HepG2 (cell line): ENCODE data around the gene NPB. TPM values are rescaled to one million over a fixed set of nuclear protein-coding genes. Genes with fewer than 3 reads are reported as not detected.

ENCODE experiments used
- ARNT ChIP-seq: fragments of 450-650 bp; IDR thresholded peaks from 2 replicates; pipeline ENCODE4 v1.6.1; 2017
- BRD4 ChIP-seq: sonication (generic); formaldehyde crosslinking; IDR thresholded peaks from 2 replicates; pipeline ENCODE4 v1.4.0; 2020; ENCODE audit warnings: missing genetic modification reagents
- CBFB ChIP-seq: sonication (generic); formaldehyde crosslinking; IDR thresholded peaks from 2 replicates; pipeline ENCODE4 v1.4.0; 2020; ENCODE audit warnings: missing genetic modification reagents
- HNRNPH1 ChIP-seq: fragments of 200-400 bp; formaldehyde crosslinking; optimal IDR thresholded peaks from 2 replicates; pipeline ENCODE3; 2017; ENCODE audit warnings: mild to moderate bottlenecking, low read depth, low read length
- HOXA9 ChIP-seq: sonication (generic); formaldehyde crosslinking; IDR thresholded peaks from 2 replicates; pipeline ENCODE4 v1.8.1; 2022; ENCODE audit warnings: missing genetic modification reagents, mild to moderate bottlenecking, moderate library complexity, borderline replicate concordance
- KMT2A ChIP-seq: sonication (generic); formaldehyde crosslinking; IDR thresholded peaks from 2 replicates; pipeline ENCODE4 v1.4.0; 2020; ENCODE audit warnings: missing genetic modification reagents
- MATR3 ChIP-seq: sonication (generic); formaldehyde crosslinking; IDR thresholded peaks from 2 replicates; pipeline ENCODE4 v1.4.0; 2020; ENCODE audit warnings: missing genetic modification reagents
- NR3C1 ChIP-seq: sonication (generic); formaldehyde crosslinking; IDR thresholded peaks from 2 replicates; pipeline ENCODE4 v1.4.0; 2020; ENCODE audit warnings: missing genetic modification reagents
- PITX1 ChIP-seq: sonication (generic); formaldehyde crosslinking; IDR thresholded peaks from 2 replicates; pipeline ENCODE4 v1.5.1; 2020; ENCODE audit warnings: mild to moderate bottlenecking, missing genetic modification reagents
- POLR2G ChIP-seq: fragments of 200-400 bp; formaldehyde crosslinking; IDR thresholded peaks from 2 replicates; pipeline ENCODE4 v1.6.1; 2018; ENCODE audit warnings: mild to moderate bottlenecking, low read depth, low read length, moderate library complexity
- REL ChIP-seq: sonication (generic); formaldehyde crosslinking; conservative IDR thresholded peaks from 2 replicates; pipeline ENCODE4 v1.8.0; 2022; ENCODE audit warnings: mild to moderate bottlenecking, missing genetic modification reagents, moderate library complexity
- RXRB ChIP-seq: IDR thresholded peaks from 2 replicates; pipeline ENCODE4 v1.6.1; 2016; ENCODE audit warnings: borderline replicate concordance, missing genetic modification reagents, missing compliant biosample characterization
- SETDB1 ChIP-seq: sonication (generic); formaldehyde crosslinking; IDR thresholded peaks from 2 replicates; pipeline ENCODE4 v1.5.1; 2020; ENCODE audit warnings: missing genetic modification reagents, mild to moderate bottlenecking, borderline replicate concordance
- SRSF1 ChIP-seq: fragments of 200-400 bp; formaldehyde crosslinking; optimal IDR thresholded peaks from 2 replicates; pipeline ENCODE3; 2017; ENCODE audit warnings: mild to moderate bottlenecking, low read depth, low read length, moderate library complexity
- SSRP1 ChIP-seq: IDR thresholded peaks from 2 replicates; pipeline ENCODE4 v1.6.1; 2016; ENCODE audit warnings: control low read depth
- ZFP82 ChIP-seq: sonication (generic); formaldehyde crosslinking; IDR thresholded peaks from 2 replicates; pipeline ENCODE4 v1.5.1; 2020; ENCODE audit warnings: mild to moderate bottlenecking, missing genetic modification reagents, borderline replicate concordance
- ZNF335 ChIP-seq: sonication (generic); formaldehyde crosslinking; IDR thresholded peaks from 2 replicates; pipeline ENCODE4 v1.4.0; 2020; ENCODE audit warnings: missing genetic modification reagents
- polyA plus RNA-seq, 8 experiments: library from polyadenylated mRNA; depleted of rRNA in 3 of 8; stranded (reverse) in 7 of 8; unstranded in 1 of 8; fragments of >200 nt; fragmentation: Illumina TruSeq in 4 of 8; extraction: Trizol in 4 of 8; gene quantifications; 2 replicates each; pipeline versions ENCODE4 v1.2.1 to v1.2.3, GENCODE V29; 2011 to 2016; ENCODE audit warnings: low read depth in 4 of 8, missing spikeins in 1 of 8, mixed read lengths in 1 of 8; ENCODE audit not compliant: insufficient read depth in 1 of 8
- total RNA-seq, 5 experiments: library from RNA; depleted of rRNA; stranded (reverse); fragments of >200 nt; fragmentation: Illumina TruSeq; extraction: Trizol; gene quantifications; 2 replicates each; pipeline ENCODE4 v1.2.3, GENCODE V29; 2016; ENCODE audit warnings: low read depth in 1 of 5
- TF ChIP-seq, protein P1 (sequence below): sonication (generic); formaldehyde crosslinking; IDR thresholded peaks from 2 replicates; pipeline ENCODE4 v1.4.0; 2020; ENCODE audit warnings: missing genetic modification reagents
- TF ChIP-seq, protein P2 (sequence below): sonication (generic); formaldehyde crosslinking; IDR thresholded peaks from 2 replicates; pipeline ENCODE4 v1.9.0; 2021; ENCODE audit warnings: missing genetic modification reagents, borderline replicate concordance
- TF ChIP-seq, protein P3 (sequence below): sonication (generic); formaldehyde crosslinking; IDR thresholded peaks from 2 replicates; pipeline ENCODE4 v1.4.0; 2020; ENCODE audit warnings: missing genetic modification reagents, low read depth, mild to moderate bottlenecking, borderline replicate concordance
- TF ChIP-seq, protein P4 (sequence below): sonication (generic); formaldehyde crosslinking; IDR thresholded peaks from 2 replicates; pipeline ENCODE4 v1.5.1; 2020; ENCODE audit warnings: mild to moderate bottlenecking, missing genetic modification reagents, moderate library complexity
- TF ChIP-seq, protein P5 (sequence below): IDR thresholded peaks from 2 replicates; pipeline ENCODE4 v1.6.1; 2016; ENCODE audit warnings: control low read depth
- TF ChIP-seq, protein P6 (sequence below): IDR thresholded peaks from 2 replicates; pipeline ENCODE4 v1.6.1; 2012; ENCODE audit warnings: low read depth, low read length, improper control_type of control experiment

NPB gene
- total and polyA plus RNA-seq, 2 of the 13 experiments (the other 11 are each of a cell fraction or from before 2014, with no cell fraction given), result 0.11 to 0.93 TPM

DNA sequence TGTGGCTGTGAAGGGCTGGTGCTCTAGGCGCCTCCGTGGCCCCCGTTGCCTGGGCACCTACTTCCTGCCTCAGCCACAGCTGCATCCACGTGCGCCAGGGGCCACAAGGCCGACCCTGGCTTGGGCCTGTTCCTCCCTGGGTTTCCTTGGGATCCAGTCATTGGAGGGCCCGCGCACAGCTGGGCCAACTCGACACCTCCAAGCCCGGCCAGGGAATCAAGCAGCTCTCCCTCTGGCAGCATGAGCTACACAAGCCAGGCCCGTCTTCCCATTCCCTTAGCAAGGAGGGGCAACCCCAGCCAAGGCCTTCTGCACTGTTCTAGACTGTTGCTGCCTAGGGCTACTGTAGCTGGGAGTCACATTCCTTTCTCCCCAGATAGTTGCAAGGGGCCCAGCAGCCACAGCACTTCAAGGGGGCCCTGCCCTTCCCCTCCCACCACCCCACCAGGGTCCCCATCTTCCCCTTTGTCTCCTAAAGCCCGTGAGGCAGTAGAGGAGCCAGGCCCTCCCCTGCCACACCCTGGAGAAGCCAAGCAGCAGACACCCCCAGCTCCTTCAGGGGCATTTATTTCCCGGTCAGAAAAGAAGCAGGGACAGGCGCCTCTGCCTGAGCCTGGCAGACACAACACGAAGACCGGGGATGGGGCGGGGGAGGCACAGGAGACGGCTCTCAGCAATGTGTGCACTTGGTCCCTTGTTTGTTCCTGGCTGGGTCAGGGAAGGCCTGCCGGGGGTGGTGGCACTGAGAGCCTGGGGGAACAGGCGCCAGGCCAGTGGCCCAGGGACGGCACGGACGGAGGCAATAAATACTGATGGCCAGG lies 34.7 kb upstream of the NPB start (continued):
- TF ChIP-seq ZFP82 (peak; percentile 87; the same call in 1 of the 2 replicates), HNRNPH1 (peak; percentile 44), ZNF335 (no peak), KMT2A (CRISPR knock-in tag) (no peak), RXRB (CRISPR knock-in tag) (no peak), POLR2G (peak; percentile 85), SSRP1 (peak; percentile 95), MATR3 (no peak), SETDB1 (CRISPR knock-in tag) (no peak), HOXA9 (CRISPR knock-in tag) (peak; percentile 16; the same call in 1 of the 2 replicates), REL (CRISPR knock-in tag) (no peak), ARNT (no peak), PITX1 (CRISPR knock-in tag) (no peak; the same call in 1 of the 2 replicates), SRSF1 (peak; percentile 97), BRD4 (CRISPR knock-in tag) (no peak; the same call in 1 of the 2 replicates), NR3C1 (CRISPR knock-in tag) (no peak), CBFB (CRISPR knock-in tag) (no peak; the same call in 1 of the 2 replicates)
- TF ChIP-seq, protein P1, sequence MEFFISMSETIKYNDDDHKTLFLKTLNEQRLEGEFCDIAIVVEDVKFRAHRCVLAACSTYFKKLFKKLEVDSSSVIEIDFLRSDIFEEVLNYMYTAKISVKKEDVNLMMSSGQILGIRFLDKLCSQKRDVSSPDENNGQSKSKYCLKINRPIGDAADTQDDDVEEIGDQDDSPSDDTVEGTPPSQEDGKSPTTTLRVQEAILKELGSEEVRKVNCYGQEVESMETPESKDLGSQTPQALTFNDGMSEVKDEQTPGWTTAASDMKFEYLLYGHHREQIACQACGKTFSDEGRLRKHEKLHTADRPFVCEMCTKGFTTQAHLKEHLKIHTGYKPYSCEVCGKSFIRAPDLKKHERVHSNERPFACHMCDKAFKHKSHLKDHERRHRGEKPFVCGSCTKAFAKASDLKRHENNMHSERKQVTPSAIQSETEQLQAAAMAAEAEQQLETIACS (CRISPR knock-in tag), result no peak; the same call in 1 of the 2 replicates
- TF ChIP-seq, protein P2, sequence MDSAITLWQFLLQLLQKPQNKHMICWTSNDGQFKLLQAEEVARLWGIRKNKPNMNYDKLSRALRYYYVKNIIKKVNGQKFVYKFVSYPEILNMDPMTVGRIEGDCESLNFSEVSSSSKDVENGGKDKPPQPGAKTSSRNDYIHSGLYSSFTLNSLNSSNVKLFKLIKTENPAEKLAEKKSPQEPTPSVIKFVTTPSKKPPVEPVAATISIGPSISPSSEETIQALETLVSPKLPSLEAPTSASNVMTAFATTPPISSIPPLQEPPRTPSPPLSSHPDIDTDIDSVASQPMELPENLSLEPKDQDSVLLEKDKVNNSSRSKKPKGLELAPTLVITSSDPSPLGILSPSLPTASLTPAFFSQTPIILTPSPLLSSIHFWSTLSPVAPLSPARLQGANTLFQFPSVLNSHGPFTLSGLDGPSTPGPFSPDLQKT (CRISPR knock-in tag), result no peak; the same call in 1 of the 2 replicates
- TF ChIP-seq, protein P3, sequence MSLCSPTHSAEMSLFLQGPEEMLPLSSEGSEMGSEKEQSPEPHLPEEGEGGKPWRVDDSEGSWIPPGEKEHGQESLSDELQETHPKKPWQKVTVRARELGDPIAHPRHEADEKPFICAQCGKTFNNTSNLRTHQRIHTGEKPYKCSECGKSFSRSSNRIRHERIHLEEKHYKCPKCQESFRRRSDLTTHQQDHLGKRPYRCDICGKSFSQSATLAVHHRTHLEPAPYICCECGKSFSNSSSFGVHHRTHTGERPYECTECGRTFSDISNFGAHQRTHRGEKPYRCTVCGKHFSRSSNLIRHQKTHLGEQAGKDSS, result no peak; the same call in 1 of the 2 replicates
- TF ChIP-seq, protein P4, sequence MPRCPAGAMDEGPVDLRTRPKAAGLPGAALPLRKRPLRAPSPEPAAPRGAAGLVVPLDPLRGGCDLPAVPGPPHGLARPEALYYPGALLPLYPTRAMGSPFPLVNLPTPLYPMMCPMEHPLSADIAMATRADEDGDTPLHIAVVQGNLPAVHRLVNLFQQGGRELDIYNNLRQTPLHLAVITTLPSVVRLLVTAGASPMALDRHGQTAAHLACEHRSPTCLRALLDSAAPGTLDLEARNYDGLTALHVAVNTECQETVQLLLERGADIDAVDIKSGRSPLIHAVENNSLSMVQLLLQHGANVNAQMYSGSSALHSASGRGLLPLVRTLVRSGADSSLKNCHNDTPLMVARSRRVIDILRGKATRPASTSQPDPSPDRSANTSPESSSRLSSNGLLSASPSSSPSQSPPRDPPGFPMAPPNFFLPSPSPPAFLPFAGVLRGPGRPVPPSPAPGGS (CRISPR knock-in tag), result peak; percentile 60; the same call in 1 of the 2 replicates
- TF ChIP-seq, protein P5, sequence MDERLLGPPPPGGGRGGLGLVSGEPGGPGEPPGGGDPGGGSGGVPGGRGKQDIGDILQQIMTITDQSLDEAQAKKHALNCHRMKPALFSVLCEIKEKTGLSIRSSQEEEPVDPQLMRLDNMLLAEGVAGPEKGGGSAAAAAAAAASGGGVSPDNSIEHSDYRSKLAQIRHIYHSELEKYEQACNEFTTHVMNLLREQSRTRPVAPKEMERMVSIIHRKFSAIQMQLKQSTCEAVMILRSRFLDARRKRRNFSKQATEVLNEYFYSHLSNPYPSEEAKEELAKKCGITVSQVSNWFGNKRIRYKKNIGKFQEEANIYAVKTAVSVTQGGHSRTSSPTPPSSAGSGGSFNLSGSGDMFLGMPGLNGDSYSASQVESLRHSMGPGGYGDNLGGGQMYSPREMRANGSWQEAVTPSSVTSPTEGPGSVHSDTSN, result no peak
- TF ChIP-seq, protein P6, sequence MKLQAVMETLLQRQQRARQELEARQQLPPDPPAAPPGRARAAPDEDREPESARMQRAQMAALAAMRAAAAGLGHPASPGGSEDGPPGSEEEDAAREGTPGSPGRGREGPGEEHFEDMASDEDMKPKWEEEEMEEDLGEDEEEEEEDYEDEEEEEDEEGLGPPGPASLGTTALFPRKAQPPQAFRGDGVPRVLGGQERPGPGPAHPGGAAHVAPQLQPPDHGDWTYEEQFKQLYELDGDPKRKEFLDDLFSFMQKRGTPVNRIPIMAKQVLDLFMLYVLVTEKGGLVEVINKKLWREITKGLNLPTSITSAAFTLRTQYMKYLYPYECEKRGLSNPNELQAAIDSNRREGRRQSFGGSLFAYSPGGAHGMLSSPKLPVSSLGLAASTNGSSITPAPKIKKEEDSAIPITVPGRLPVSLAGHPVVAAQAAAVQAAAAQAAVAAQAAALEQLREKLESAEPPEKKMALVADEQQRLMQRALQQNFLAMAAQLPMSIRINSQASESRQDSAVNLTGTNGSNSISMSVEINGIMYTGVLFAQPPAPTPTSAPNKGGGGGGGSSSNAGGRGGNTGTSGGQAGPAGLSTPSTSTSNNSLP, result no peak
